GM04503 (cell line): ENCODE measurements around the gene EXD3.

Source experiments
- DNase-seq: peaks from one replicate; pipeline ENCODE4 v3.0.0-alpha.2; 2012; ENCODE audit warnings: low read depth

EXD3 gene

GRCh38 chr9:137365552-137366444 is 57.2 kb downstream of the EXD3 start:
- no peak for DNase-seq

- no peak for DNase-seq
Observed at GRCh38 chr9:137365056-137365455, 57.9 kb downstream of the EXD3 start.

GRCh38 chr9:137359850-137360249 is 63.1 kb downstream of the EXD3 start:
- DNase-seq = no peak

- no peak for DNase-seq
Observed at GRCh38 chr9:137358126-137358525, 64.8 kb downstream of the EXD3 start.

GRCh38 chr9:137357166-137357565 is 65.8 kb downstream of the EXD3 start:
- no peak for DNase-seq

- no peak for DNase-seq
Observed at GRCh38 chr9:137355761-137356365, 67.1 kb downstream of the EXD3 start.

- DNase-seq = no peak
Observed at GRCh38 chr9:137354845-137355760, 67.9 kb downstream of the EXD3 start.

- DNase-seq = no peak
Observed at GRCh38 chr9:137354153-137354844, 68.7 kb downstream of the EXD3 start.

- DNase-seq = no peak
Observed at GRCh38 chr9:137353223-137354152, 69.5 kb downstream of the EXD3 start.

GRCh38 chr9:137352511-137353222 is 70.3 kb downstream of the EXD3 start:
- no peak for DNase-seq

GRCh38 chr9:137351781-137352501 is 71.0 kb downstream of the EXD3 start:
- no peak for DNase-seq

GRCh38 chr9:137350696-137351584 is 72.0 kb downstream of the EXD3 start:
- no peak for DNase-seq

GRCh38 chr9:137349471-137350033 is 73.4 kb downstream of the EXD3 start:
- no peak for DNase-seq

- no peak for DNase-seq
Observed at GRCh38 chr9:137348769-137349470, 74.0 kb downstream of the EXD3 start.

- DNase-seq = no peak
Observed at GRCh38 chr9:137347928-137348327, 75.0 kb downstream of the EXD3 start.

GRCh38 chr9:137342482-137342881 is 80.5 kb downstream of the EXD3 start:
- no peak for DNase-seq

- DNase-seq = no peak
Observed at GRCh38 chr9:137341227-137341626, 81.7 kb downstream of the EXD3 start.
